HCT116 (cell line): ENCODE results near the gene AQP1.

Experiments used
- CBX3 ChIP-seq: IDR thresholded peaks from 2 replicates; pipeline ENCODE4 v1.6.1; 2012; ENCODE audit warnings: low read depth
- CEBPB ChIP-seq: IDR thresholded peaks from 2 replicates; pipeline ENCODE4 v1.6.1; 2012; ENCODE audit warnings: low read depth
- ELF1 ChIP-seq: IDR thresholded peaks from 2 replicates; pipeline ENCODE4 v1.6.1; 2012; ENCODE audit warnings: low read depth, borderline replicate concordance
- EZH2 ChIP-seq: fragments of 200-600 bp; sonication (generic); IDR thresholded peaks from 2 replicates; pipeline ENCODE4 v1.6.1; 2017; ENCODE audit warnings: antibody characterized with exemption, mixed run types
- FOSL1 ChIP-seq: IDR thresholded peaks from 2 replicates; pipeline ENCODE4 v1.6.1; 2012; ENCODE audit warnings: low read depth
- POLR2A ChIP-seq: IDR thresholded peaks from 2 replicates; pipeline ENCODE4 v1.7.0; 2011; ENCODE audit warnings: borderline replicate concordance; ENCODE audit not compliant: insufficient read depth, insufficient read length; ENCODE audit errors: extremely low read depth
- POLR2AphosphoS5 ChIP-seq: IDR thresholded peaks from 2 replicates; pipeline ENCODE4 v1.6.1; 2011; ENCODE audit warnings: mild to moderate bottlenecking, low read depth, low read length, moderate library complexity
- RAD21 ChIP-seq: IDR thresholded peaks from 2 replicates; pipeline ENCODE4 v1.6.1; 2012; ENCODE audit warnings: low read depth, mild to moderate bottlenecking
- REST ChIP-seq: IDR thresholded peaks from 2 replicates; pipeline ENCODE4 v1.6.1; 2012; ENCODE audit warnings: low read depth
- TCF7L2 ChIP-seq: IDR thresholded peaks from 2 replicates; pipeline ENCODE4 v1.7.0; 2011; ENCODE audit warnings: borderline replicate concordance, inconsistent platforms; ENCODE audit not compliant: insufficient read depth, insufficient read length; ENCODE audit errors: extremely low read depth
- TF ChIP-seq, protein P1 (sequence below), 3 experiments: fragments of 200-600 bp in 1 of 3; sonication (generic) in 1 of 3; IDR thresholded peaks in 2 of 3; conservative IDR thresholded peaks in 1 of 3; 2 replicates each; pipeline ENCODE4 v1.5.1; 2012 to 2017; ENCODE audit warnings: low read depth in 2 of 3, low read length in 2 of 3, antibody characterized with exemption in 1 of 3, borderline replicate concordance in 1 of 3, control low read depth in 1 of 3, mild to moderate bottlenecking in 1 of 3, mixed read lengths in 1 of 3, mixed run types in 1 of 3, moderate library complexity in 1 of 3; ENCODE audit not compliant: insufficient read depth in 1 of 3
- TF ChIP-seq, protein P2 (sequence below): IDR thresholded peaks from 2 replicates; pipeline ENCODE4 v1.6.1; 2012

GRCh38 chr7:30934732-30935568, 23.3 kb downstream of the AQP1 start:
- TF ChIP-seq, protein P1, sequence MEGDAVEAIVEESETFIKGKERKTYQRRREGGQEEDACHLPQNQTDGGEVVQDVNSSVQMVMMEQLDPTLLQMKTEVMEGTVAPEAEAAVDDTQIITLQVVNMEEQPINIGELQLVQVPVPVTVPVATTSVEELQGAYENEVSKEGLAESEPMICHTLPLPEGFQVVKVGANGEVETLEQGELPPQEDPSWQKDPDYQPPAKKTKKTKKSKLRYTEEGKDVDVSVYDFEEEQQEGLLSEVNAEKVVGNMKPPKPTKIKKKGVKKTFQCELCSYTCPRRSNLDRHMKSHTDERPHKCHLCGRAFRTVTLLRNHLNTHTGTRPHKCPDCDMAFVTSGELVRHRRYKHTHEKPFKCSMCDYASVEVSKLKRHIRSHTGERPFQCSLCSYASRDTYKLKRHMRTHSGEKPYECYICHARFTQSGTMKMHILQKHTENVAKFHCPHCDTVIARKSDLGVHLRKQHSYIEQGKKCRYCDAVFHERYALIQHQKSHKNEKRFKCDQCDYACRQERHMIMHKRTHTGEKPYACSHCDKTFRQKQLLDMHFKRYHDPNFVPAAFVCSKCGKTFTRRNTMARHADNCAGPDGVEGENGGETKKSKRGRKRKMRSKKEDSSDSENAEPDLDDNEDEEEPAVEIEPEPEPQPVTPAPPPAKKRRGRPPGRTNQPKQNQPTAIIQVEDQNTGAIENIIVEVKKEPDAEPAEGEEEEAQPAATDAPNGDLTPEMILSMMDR (IDR thresholded peaks at IDR 0.05 in 2 of 3, conservative IDR thresholded peaks at IDR 0.05 in 1 of 3; ENCODE audit: borderline replicate concordance in 1 of 3, insufficient read depth in 1 of 3, low read depth in 2 of 3, low read length in 2 of 3), result no peak
- TF ChIP-seq CBX3, result no peak
- no peak for TF ChIP-seq POLR2A
- TF ChIP-seq REST, result no peak
- no peak for TF ChIP-seq TCF7L2
- TF ChIP-seq ELF1, result no peak
- no peak for TF ChIP-seq EZH2
- TF ChIP-seq CEBPB, result no peak
- no peak for TF ChIP-seq RAD21
- TF ChIP-seq, protein P2, sequence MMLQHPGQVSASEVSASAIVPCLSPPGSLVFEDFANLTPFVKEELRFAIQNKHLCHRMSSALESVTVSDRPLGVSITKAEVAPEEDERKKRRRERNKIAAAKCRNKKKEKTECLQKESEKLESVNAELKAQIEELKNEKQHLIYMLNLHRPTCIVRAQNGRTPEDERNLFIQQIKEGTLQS, result no peak
- no peak for TF ChIP-seq POLR2AphosphoS5
- TF ChIP-seq FOSL1, result no peak
